WERI-Rb-1 (cell line): ENCODE measurements around the gene MX2.
"Not testable (repeated sequence)": the region's sequence is repeated elsewhere in the genome, so short reads cannot be mapped to it uniquely, and the experiment has no call there.

ENCODE experiments used
- DNase-seq: peaks from one replicate; pipeline ENCODE4 v3.0.0-alpha.2; 2020
- H3K27ac ChIP-seq: fragments of 250-450 bp; sonication (Bioruptor Pico); 2 replicates; pipeline ENCODE4 v1.5.1; 2020; ENCODE audit warnings: mild to moderate bottlenecking, moderate library complexity
- H3K27me3 ChIP-seq: fragments of 250-450 bp; sonication (Bioruptor Pico); 2 replicates; pipeline ENCODE4 v1.5.1; 2021; ENCODE audit warnings: mild to moderate bottlenecking, low read depth, moderate library complexity; ENCODE audit not compliant: insufficient read depth, severe bottlenecking
- H3K36me3 ChIP-seq: fragments of 250-450 bp; sonication (Bioruptor Pico); 2 replicates; pipeline ENCODE4 v1.5.1; 2020; ENCODE audit warnings: mild to moderate bottlenecking, moderate library complexity
- H3K4me3 ChIP-seq: 2 replicates; pipeline ENCODE4 v1.5.1; 2011; ENCODE audit warnings: low read depth, mild to moderate bottlenecking, control low read depth, low read length
- H3K9me3 ChIP-seq: fragments of 250-450 bp; sonication (Bioruptor Pico); 2 replicates; pipeline ENCODE4 v1.5.1; 2021; ENCODE audit warnings: mild to moderate bottlenecking, moderate library complexity; ENCODE audit not compliant: severe bottlenecking
- CTCF ChIP-seq: IDR thresholded peaks from 2 replicates; pipeline ENCODE4 v1.5.1; 2011; ENCODE audit warnings: low read depth, mild to moderate bottlenecking, control low read depth, inconsistent platforms, low read length

The MX2 gene

GRCh38 chr21:41350436-41351155 is 11.2 kb upstream of the MX2 start:
- DNase-seq, result no peak
- no peaks in the 10 kb centered on the region for H3K36me3 ChIP-seq
- no peak overlapping the region for H3K27ac ChIP-seq
- no peaks in the 10 kb centered on the region for H3K9me3 ChIP-seq
- no peaks in the 10 kb centered on the region for H3K27me3 ChIP-seq
- no peak overlapping the region for H3K4me3 ChIP-seq
- no peak for TF ChIP-seq CTCF

GRCh38 chr21:41357546-41357945 is 4.3 kb upstream of the MX2 start:
- Histone ChIP-seq H3K9me3 (no peaks in the 10 kb centered on the region), H3K27me3 (no peaks in the 10 kb centered on the region), H3K36me3 (no peaks in the 10 kb centered on the region), H3K4me3 (no peak overlapping the region), H3K27ac (no peak overlapping the region)
- no peak for DNase-seq
- no peak for TF ChIP-seq CTCF

GRCh38 chr21:41358193-41359166 is 3.3 kb upstream of the MX2 start:
- Histone ChIP-seq H3K4me3 (no peak overlapping the region), H3K27me3 (no peaks in the 10 kb centered on the region), H3K9me3 (no peaks in the 10 kb centered on the region), H3K36me3 (no peaks in the 10 kb centered on the region), H3K27ac (no peak overlapping the region)
- no peak for DNase-seq
- TF ChIP-seq CTCF, result no peak

GRCh38 chr21:41359286-41359685 is 2.5 kb upstream of the MX2 start:
- no peak for DNase-seq
- no peaks in the 10 kb centered on the region for H3K36me3 ChIP-seq
- no peak overlapping the region for H3K27ac ChIP-seq
- H3K4me3 ChIP-seq, result no peak overlapping the region
- H3K27me3 ChIP-seq, result no peaks in the 10 kb centered on the region
- no peaks in the 10 kb centered on the region for H3K9me3 ChIP-seq
- peak; percentile 30; the same call in 1 of the 2 replicates for TF ChIP-seq CTCF

- H3K36me3 ChIP-seq, H3K27ac ChIP-seq, H3K9me3 ChIP-seq, H3K4me3 ChIP-seq, DNase-seq, H3K27me3 ChIP-seq: not testable (repeated sequence)
Measured at GRCh38 chr21:41359754-41360071, 2.1 kb upstream of the MX2 start.

GRCh38 chr21:41360072-41360821 is 1.6 kb upstream of the MX2 start:
- H3K27ac ChIP-seq, result no peak overlapping the region
- H3K27me3 ChIP-seq, result no peaks in the 10 kb centered on the region
- no peak for TF ChIP-seq CTCF
- H3K36me3 ChIP-seq, result no peaks in the 10 kb centered on the region
- no peaks in the 10 kb centered on the region for H3K9me3 ChIP-seq
- H3K4me3 ChIP-seq, result no peak overlapping the region
- DNase-seq, result no peak
